ENCODE results near the gene CDK15.

The CDK15 gene

GRCh38 chr2:201930043-201930442 is 123.7 kb downstream of the CDK15 start (continued):
- no peak for TF ChIP-seq ZNF548 (tag by site-specific recombination; IDR thresholded peaks at IDR 0.05)
- TF ChIP-seq ZNF626 (tag by site-specific recombination; IDR thresholded peaks at IDR 0.05): no peak
- TF ChIP-seq GLI4 (tag by site-specific recombination; IDR thresholded peaks at IDR 0.05): no peak

GRCh38 chr2:201930831-201931230 is 124.5 kb downstream of the CDK15 start:
- Histone ChIP-seq H3K9me3 (ENCODE audit: control insufficient read depth, insufficient read depth, low read depth, low read length) (no peaks in the 10 kb centered on the region), H3K4me1 (ENCODE audit: control insufficient read depth, insufficient read depth, low read length) (no peaks in the 10 kb centered on the region), H3K27ac (ENCODE audit: extremely low read depth, low read depth, low read length) (no peak overlapping the region), H3K36me3 (ENCODE audit: control insufficient read depth in 2 of 2, insufficient read depth in 1 of 2, low read length in 2 of 2) (no peaks in the 10 kb centered on the region), H3K4me3 (ENCODE audit: low read depth, low read length) (no peak overlapping the region)
- ChIA-PET CTCF (interaction anchor here (0.6 kb wide), 2 partner anchors 78 to 126 kb away, joined by 3 to 4 read pairs; no protein-coding TSS in a partner anchor), POLR2A (no interaction called here)
- TF ChIP-seq ZNF114 (tag by site-specific recombination; IDR thresholded peaks at IDR 0.05): no peak
- TF ChIP-seq SP3 (tag by site-specific recombination; IDR thresholded peaks at IDR 0.05): no peak
- TF ChIP-seq PATZ1 (tag by site-specific recombination; IDR thresholded peaks at IDR 0.05): no peak
- no peak for TF ChIP-seq IKZF3 (tag by site-specific recombination; IDR thresholded peaks at IDR 0.05)
- TF ChIP-seq ZNF701 (tag by site-specific recombination; IDR thresholded peaks at IDR 0.05): no peak
- no peak for TF ChIP-seq BCL11B (tag by site-specific recombination; IDR thresholded peaks at IDR 0.05; ENCODE audit: low read depth)
- no peak for TF ChIP-seq OVOL3 (tag by site-specific recombination; IDR thresholded peaks at IDR 0.05)
- no peak for TF ChIP-seq SP7 (tag by site-specific recombination; IDR thresholded peaks at IDR 0.05)
- TF ChIP-seq ZNF488 (tag by site-specific recombination; IDR thresholded peaks at IDR 0.05): no peak
- no peak for TF ChIP-seq ZFP3 (tag by site-specific recombination; IDR thresholded peaks at IDR 0.05; ENCODE audit: low read depth)
- TF ChIP-seq ZNF121 (tag by site-specific recombination; IDR thresholded peaks at IDR 0.05): no peak
- TF ChIP-seq ZNF26 (tag by site-specific recombination; IDR thresholded peaks at IDR 0.05): no peak
- TF ChIP-seq ZNF354C (tag by site-specific recombination; IDR thresholded peaks at IDR 0.05; ENCODE audit: borderline replicate concordance, low read depth): no peak
- no peak for TF ChIP-seq ZNF692 (tag by site-specific recombination; IDR thresholded peaks at IDR 0.05)
- TF ChIP-seq ZBTB48 (tag by site-specific recombination; IDR thresholded peaks at IDR 0.05): no peak
- no peak for TF ChIP-seq ZNF548 (tag by site-specific recombination; IDR thresholded peaks at IDR 0.05)
- TF ChIP-seq TSHZ1 (tag by site-specific recombination; IDR thresholded peaks at IDR 0.05; ENCODE audit: borderline replicate concordance): no peak
- no peak for TF ChIP-seq ZNF16 (tag by site-specific recombination; IDR thresholded peaks at IDR 0.05; ENCODE audit: low read depth)
- TF ChIP-seq ZBTB21 (tag by site-specific recombination; IDR thresholded peaks at IDR 0.05): no peak

All from HEK293 (cell line).